ENCODE results near the gene LDLRAD4.

- TF ChIP-seq EZH2 (IDR thresholded peaks at IDR 0.05; ENCODE audit: borderline replicate concordance, insufficient read depth, low read depth, low read length, poor library complexity, severe bottlenecking): no peak
- TF ChIP-seq CTCF (IDR thresholded peaks at IDR 0.05): no peak
Observed at GRCh38 chr18:13246121-13246520, 27.6 kb downstream of the LDLRAD4 start.
